K562 (cell line): ENCODE measurements around the gene C5orf47.

Experiments used
- ELF4 ChIP-seq: fragments of 450-650 bp; formaldehyde crosslinking; IDR thresholded peaks from 2 replicates; pipeline ENCODE4 v1.4.0; 2022; ENCODE audit warnings: missing genetic modification characterization
- FOXM1 ChIP-seq, 2 experiments: fragments of 450-650 bp in 1 of 2; sonication (generic) in 1 of 2; formaldehyde crosslinking in 1 of 2; IDR thresholded peaks; 2 replicates each; pipeline versions ENCODE4 v1.6.1 to v1.9.0; 2017 to 2022; ENCODE audit warnings: low read depth in 2 of 2, mild to moderate bottlenecking in 2 of 2, missing genetic modification reagents in 1 of 2, moderate library complexity in 1 of 2
- MYBL2 ChIP-seq, 2 experiments: fragments of 450-650 bp in 1 of 2; sonication (generic) in 1 of 2; formaldehyde crosslinking in 1 of 2; IDR thresholded peaks; 2 replicates each; pipeline versions ENCODE4 v1.6.1 to v1.8.1; 2017 to 2022; ENCODE audit warnings: borderline replicate concordance in 1 of 2, inconsistent platforms in 1 of 2, low read depth in 1 of 2, mild to moderate bottlenecking in 1 of 2, missing genetic modification reagents in 1 of 2, moderate library complexity in 1 of 2
- PATZ1 ChIP-seq: fragments of 250-450 bp; sonication (Bioruptor Pico); IDR thresholded peaks from 2 replicates; pipeline ENCODE4 v1.5.0; 2020; ENCODE audit warnings: mild to moderate bottlenecking, borderline replicate concordance
- TF ChIP-seq, protein P1 (sequence below), 3 experiments: IDR thresholded peaks in 2 of 3; conservative IDR thresholded peaks in 1 of 3; 2 replicates each; pipeline ENCODE4 v1.5.1; 2011 to 2012; ENCODE audit warnings: low read length in 3 of 3, mild to moderate bottlenecking in 3 of 3, control low read depth in 2 of 3, improper control_type of control experiment in 1 of 3, inconsistent platforms in 1 of 3, low read depth in 1 of 3, mixed read lengths in 1 of 3, moderate library complexity in 1 of 3; ENCODE audit not compliant: insufficient read depth in 2 of 3

DNA sequence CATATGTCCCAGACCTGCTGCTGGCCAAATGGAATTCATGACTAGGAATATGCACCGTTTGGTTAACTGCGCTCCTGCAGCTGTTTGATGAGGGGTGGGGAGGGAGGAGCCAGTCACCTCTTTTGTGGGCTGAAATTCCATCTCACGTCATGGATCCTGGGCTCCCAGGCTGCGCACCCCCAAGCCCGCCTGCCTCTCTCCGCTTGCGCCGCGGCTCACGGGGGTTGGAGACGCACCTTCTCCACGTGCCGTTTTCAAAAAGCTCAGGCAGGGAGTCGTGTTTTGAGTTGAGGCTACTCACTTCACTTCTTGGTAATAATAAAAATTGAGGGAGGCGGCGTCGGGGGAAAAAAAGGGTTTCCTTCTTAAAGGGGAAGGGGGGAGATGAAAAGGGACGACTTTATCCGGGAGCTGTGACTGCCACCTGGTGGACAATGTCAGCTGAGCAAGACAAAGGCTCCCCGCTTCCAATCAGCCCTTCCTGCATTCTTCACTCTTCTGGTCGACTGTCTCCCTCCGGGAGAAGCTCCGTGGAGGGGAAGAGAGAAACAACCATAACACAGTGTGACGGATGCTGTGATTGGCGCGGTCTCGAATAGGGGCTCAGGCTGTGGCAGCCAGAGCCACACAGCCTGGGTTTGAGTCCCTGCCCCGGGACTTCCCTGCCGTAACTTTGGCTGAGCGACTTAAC is 15.9 kb upstream of the C5orf47 start:
- TF ChIP-seq MYBL2 (IDR thresholded peaks at IDR 0.05; ENCODE audit: low read depth) (no peak), MYBL2 (CRISPR knock-in tag; IDR thresholded peaks at IDR 0.05; ENCODE audit: borderline replicate concordance) (no peak), ELF4 (no peak), PATZ1 (CRISPR knock-in tag) (no peak), FOXM1 (IDR thresholded peaks at IDR 0.05; ENCODE audit: low read depth) (no peak), FOXM1 (CRISPR knock-in tag; IDR thresholded peaks at IDR 0.05; ENCODE audit: low read depth) (no peak)
- TF ChIP-seq, protein P1, sequence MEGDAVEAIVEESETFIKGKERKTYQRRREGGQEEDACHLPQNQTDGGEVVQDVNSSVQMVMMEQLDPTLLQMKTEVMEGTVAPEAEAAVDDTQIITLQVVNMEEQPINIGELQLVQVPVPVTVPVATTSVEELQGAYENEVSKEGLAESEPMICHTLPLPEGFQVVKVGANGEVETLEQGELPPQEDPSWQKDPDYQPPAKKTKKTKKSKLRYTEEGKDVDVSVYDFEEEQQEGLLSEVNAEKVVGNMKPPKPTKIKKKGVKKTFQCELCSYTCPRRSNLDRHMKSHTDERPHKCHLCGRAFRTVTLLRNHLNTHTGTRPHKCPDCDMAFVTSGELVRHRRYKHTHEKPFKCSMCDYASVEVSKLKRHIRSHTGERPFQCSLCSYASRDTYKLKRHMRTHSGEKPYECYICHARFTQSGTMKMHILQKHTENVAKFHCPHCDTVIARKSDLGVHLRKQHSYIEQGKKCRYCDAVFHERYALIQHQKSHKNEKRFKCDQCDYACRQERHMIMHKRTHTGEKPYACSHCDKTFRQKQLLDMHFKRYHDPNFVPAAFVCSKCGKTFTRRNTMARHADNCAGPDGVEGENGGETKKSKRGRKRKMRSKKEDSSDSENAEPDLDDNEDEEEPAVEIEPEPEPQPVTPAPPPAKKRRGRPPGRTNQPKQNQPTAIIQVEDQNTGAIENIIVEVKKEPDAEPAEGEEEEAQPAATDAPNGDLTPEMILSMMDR (IDR thresholded peaks at IDR 0.05 in 2 of 3, conservative IDR thresholded peaks at IDR 0.05 in 1 of 3; ENCODE audit: insufficient read depth in 2 of 3, low read depth in 1 of 3, low read length in 3 of 3), result peak; percentile 81 to 91 (median 88)
